DOHH2 (cell line): Measurements from ENCODE around the gene SMARCA4.

Source experiments
- H3F3A ChIP-seq: fragments of 200-600 bp; sonication (generic), shearing (Covaris generic); 2 replicates; pipeline ENCODE4 v1.6.0; 2016; ENCODE audit warnings: antibody characterized with exemption, mild to moderate bottlenecking; ENCODE audit not compliant: control insufficient read depth, insufficient read depth
- H3K27ac ChIP-seq: fragments of 200-600 bp; sonication (generic); 2 replicates; pipeline ENCODE4 v1.5.1; 2014; ENCODE audit warnings: low read depth, mild to moderate bottlenecking, low read length, moderate library complexity
- H3K27me3 ChIP-seq: fragments of 200-600 bp; sonication (generic); 2 replicates; pipeline ENCODE4 v1.6.1; 2014; ENCODE audit warnings: mild to moderate bottlenecking, low read length, mixed read lengths; ENCODE audit not compliant: control insufficient read depth
- H3K36me3 ChIP-seq: fragments of 200-600 bp; sonication (generic); 2 replicates; pipeline ENCODE4 v1.6.1; 2014; ENCODE audit warnings: mild to moderate bottlenecking, low read length, moderate library complexity, mixed read lengths; ENCODE audit not compliant: control insufficient read depth
- H3K4me1 ChIP-seq: fragments of 200-600 bp; sonication (generic); 2 replicates; pipeline ENCODE4 v1.6.1; 2014; ENCODE audit warnings: mild to moderate bottlenecking, low read length, mixed read lengths; ENCODE audit not compliant: control insufficient read depth
- H3K4me2 ChIP-seq: fragments of 200-600 bp; sonication (generic); 2 replicates; pipeline ENCODE4 v1.6.0; 2014; ENCODE audit warnings: mild to moderate bottlenecking, low read length, moderate library complexity
- H3K4me3 ChIP-seq: fragments of 200-600 bp; sonication (generic); 2 replicates; pipeline ENCODE4 v1.5.1; 2014; ENCODE audit warnings: mild to moderate bottlenecking, low read length, mixed read lengths
- H3K79me2 ChIP-seq: fragments of 200-600 bp; sonication (generic); 2 replicates; pipeline ENCODE4 v1.6.1; 2014; ENCODE audit warnings: mild to moderate bottlenecking, low read length, mixed read lengths; ENCODE audit not compliant: control insufficient read depth
- H3K9me2 ChIP-seq: fragments of 200-600 bp; sonication (generic); replicated peaks from 2 replicates; pipeline ENCODE4 v1.6.1; 2014; ENCODE audit warnings: mild to moderate bottlenecking, low read length, mixed read lengths; ENCODE audit not compliant: control insufficient read depth
- H3K9me3 ChIP-seq: fragments of 200-600 bp; sonication (generic); 2 replicates; pipeline ENCODE4 v1.6.1; 2014; ENCODE audit warnings: antibody characterized with exemption, low read length, mixed read lengths; ENCODE audit not compliant: control insufficient read depth, insufficient read depth
- H4K20me1 ChIP-seq: fragments of 200-600 bp; sonication (generic); 2 replicates; pipeline ENCODE4 v1.6.0; 2014; ENCODE audit warnings: low read depth, mild to moderate bottlenecking, antibody characterized with exemption, low read length, moderate library complexity; ENCODE audit not compliant: control insufficient read depth, insufficient read depth
- CTCF ChIP-seq: fragments of 200-600 bp; sonication (generic); IDR thresholded peaks from one replicate; pipeline ENCODE4 v1.5.1; 2014; ENCODE audit warnings: antibody characterized with exemption, mild to moderate bottlenecking, low read depth, low read length; ENCODE audit not compliant: poor library complexity, severe bottlenecking
- EZH2phosphoT487 ChIP-seq: fragments of 200-600 bp; sonication (generic); IDR thresholded peaks from 2 replicates; pipeline ENCODE4 v1.6.1; 2017; ENCODE audit warnings: borderline replicate concordance, mild to moderate bottlenecking, antibody characterized with exemption, low read length, moderate library complexity, mixed read lengths

The SMARCA4 gene

GRCh38 chr19:11033251-11033650 is 72.4 kb downstream of the SMARCA4 start:
- Histone ChIP-seq H3K4me1 (peaks cover 85% of the 10 kb centered on the region), H4K20me1 (no peaks in the 10 kb centered on the region), H3K27me3 (no peaks in the 10 kb centered on the region), H3K4me3 (no peak overlapping the region), H3F3A (peaks cover 15% of the 10 kb centered on the region), H3K9me3 (no peaks in the 10 kb centered on the region), H3K4me2 (peak overlapping the region; percentile 57; the same call in 1 of the 2 replicates), H3K79me2 (peaks cover 29% of the 10 kb centered on the region), H3K36me3 (peaks cover 96% of the 10 kb centered on the region), H3K27ac (peak overlapping the region; percentile 76), H3K9me2 (no peaks in the 10 kb centered on the region)
- TF ChIP-seq EZH2phosphoT487, result no peak
- TF ChIP-seq CTCF, result no peak

- Histone ChIP-seq H3K36me3 (peaks cover 96% of the 10 kb centered on the region), H4K20me1 (no peaks in the 10 kb centered on the region), H3K4me2 (no peak overlapping the region)
These were observed 72.9 kb downstream of the SMARCA4 start for GRCh38 chr19:11033763-11034162.

GRCh38 chr19:11034449-11035213 is 73.8 kb downstream of the SMARCA4 start:
- peaks cover 98% of the 10 kb centered on the region for H3K36me3 ChIP-seq
- H3K4me2 ChIP-seq, result peak overlapping the region; percentile 65
- H3K79me2 ChIP-seq, result peaks cover 36% of the 10 kb centered on the region

More at GRCh38 chr19:11033763-11034162, 72.9 kb downstream of the SMARCA4 start:
- peaks cover 15% of the 10 kb centered on the region for H3F3A ChIP-seq
- H3K4me3 ChIP-seq, result no peak overlapping the region
- no peaks in the 10 kb centered on the region for H3K9me2 ChIP-seq
- no peaks in the 10 kb centered on the region for H3K9me3 ChIP-seq
- peaks cover 89% of the 10 kb centered on the region for H3K4me1 ChIP-seq
- H3K27ac ChIP-seq, result no peak overlapping the region
- no peak for TF ChIP-seq EZH2phosphoT487
- H3K27me3 ChIP-seq, result no peaks in the 10 kb centered on the region
- H3K79me2 ChIP-seq, result peaks cover 34% of the 10 kb centered on the region

More at GRCh38 chr19:11034449-11035213, 73.8 kb downstream of the SMARCA4 start:
- Histone ChIP-seq H4K20me1 (no peaks in the 10 kb centered on the region), H3K4me3 (peak overlapping the region; percentile 50), H3F3A (peaks cover 15% of the 10 kb centered on the region), H3K27ac (peak overlapping the region; percentile 93), H3K4me1 (peaks cover 84% of the 10 kb centered on the region), H3K9me2 (no peaks in the 10 kb centered on the region), H3K27me3 (no peaks in the 10 kb centered on the region), H3K9me3 (no peaks in the 10 kb centered on the region)
- TF ChIP-seq EZH2phosphoT487 (no peak), CTCF (no peak)
